Measurements from ENCODE around the gene KRTAP1-3.
"Not testable (repeated sequence)": the region's sequence is repeated elsewhere in the genome, so short reads cannot be mapped to it uniquely, and the experiment has no call there.

KRTAP1-3 gene

DNA sequence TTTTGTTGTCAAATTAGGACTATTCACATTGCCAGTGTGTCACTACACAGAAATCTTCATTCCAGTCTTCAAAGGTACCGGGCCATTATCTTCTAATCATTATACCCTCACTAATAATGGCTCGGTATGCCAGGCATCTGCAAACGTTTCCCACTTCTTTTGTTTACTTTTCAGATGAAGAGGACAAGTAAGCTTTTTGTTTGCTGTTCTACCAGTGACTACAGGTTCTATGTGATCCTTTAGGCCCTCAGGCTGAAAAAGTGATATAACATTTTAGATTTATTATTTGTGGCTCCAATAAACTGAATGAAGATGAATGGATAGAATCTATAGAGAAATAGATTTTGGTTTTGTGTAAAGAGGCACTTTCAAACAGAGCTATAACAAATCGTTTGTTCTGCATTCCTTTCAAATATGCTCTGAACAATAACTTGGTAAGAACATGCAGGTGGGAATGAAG is 25.3 kb downstream of the KRTAP1-3 start:
- no peak for DNase-seq

DNA sequence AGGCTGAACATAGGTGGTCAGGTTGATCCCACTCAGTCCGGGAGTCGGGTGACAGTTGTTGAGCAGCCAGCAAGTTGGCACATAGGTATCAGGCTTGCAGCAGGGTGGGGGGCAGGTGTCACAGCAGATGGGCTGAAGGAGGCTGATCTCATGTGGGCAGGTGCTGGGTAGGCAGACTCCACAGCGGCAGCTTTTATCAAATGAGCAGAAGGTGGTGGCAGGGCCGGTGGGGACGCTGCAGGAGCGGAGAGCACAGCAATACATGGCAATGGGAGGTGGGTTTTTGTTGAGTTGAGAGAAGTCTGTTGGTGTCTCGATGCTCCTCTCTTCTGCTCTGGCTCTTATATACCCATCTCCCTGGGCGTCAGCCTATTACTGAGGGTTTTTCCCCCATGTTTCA is 25.9 kb downstream of the KRTAP1-3 start, which contains the start of gene KRTAP3-1:
Gene KRTAP3-1 (minus strand): TSS at position 318 of the 400 bp plus-strand sequence. CDS start 54 bp downstream, at position 264.
- DNase-seq = no peak

- no peak for DNase-seq
These were observed 30.3 kb downstream of the KRTAP1-3 start for GRCh38 chr17:41004397-41004796.

DNA sequence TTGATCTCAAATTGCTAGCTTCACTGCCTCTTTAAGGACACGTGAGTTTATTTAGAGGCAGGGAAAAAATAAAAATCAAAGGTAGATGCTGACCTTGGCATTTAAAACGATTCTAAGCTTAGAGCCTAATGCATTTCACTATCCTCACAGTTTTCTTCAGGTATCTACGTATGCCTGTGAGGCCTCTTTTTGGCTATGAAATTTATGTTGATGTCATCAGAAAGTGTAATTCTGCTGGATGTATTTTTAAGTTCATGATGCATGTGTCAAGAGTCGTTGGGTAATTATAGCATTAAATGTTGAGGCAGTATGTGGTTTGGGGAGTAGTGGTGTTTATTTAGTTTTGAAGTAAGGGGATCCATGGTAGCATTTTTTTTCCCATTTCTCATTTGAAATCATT is 30.7 kb downstream of the KRTAP1-3 start:
- DNase-seq = no peak

- DNase-seq = no peak
These were observed 31.9 kb downstream of the KRTAP1-3 start for GRCh38 chr17:41002814-41003213.

DNA sequence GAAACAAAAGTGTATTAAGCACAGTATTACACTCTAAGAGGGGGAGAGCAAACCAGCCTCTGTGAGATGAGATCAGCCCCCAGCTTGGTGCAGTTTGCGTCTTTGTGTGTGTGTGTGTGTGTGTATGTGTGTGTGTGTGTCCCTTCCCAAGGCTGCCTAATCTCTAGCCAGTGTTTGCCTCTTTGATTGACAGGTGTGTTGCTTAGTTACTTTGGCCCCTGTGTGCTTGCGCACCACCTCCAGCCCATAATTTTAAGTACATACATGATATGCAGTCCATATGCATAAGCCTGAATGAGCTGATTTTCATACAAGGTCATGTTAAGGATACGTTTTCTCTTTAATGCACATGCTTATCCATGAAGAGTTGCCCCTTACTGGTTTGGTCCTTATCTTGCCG is 32.9 kb downstream of the KRTAP1-3 start:
- DNase-seq = no peak

GRCh38 chr17:40999563-40999962 is 35.1 kb downstream of the KRTAP1-3 start, which contains the start of gene KRTAP3-2:
TSS of gene KRTAP3-2 (minus strand) at chr17:40999906. CDS start at chr17:40999853, 53 bp downstream.
- not testable (repeated sequence) for DNase-seq

DNA sequence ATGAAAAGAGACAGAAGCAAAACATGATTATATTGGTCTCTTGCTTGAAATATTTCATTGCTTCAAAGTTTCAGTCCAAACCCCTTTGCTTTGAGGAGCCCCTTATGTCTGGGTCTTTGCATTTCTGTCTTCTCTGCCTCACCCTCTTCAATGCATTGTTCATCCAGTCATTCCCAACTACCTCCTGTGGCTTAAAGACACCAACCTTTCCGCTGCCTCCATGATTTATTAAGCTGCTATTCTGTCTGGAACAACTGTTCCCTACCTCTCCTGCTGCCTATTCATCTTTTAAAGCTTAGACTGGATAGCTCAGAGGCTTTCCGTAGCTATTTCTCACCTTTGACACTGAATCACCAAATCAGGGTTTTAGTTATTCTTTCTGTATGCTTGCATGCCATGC is 37.3 kb downstream of the KRTAP1-3 start:
- no peak for DNase-seq

DNA sequence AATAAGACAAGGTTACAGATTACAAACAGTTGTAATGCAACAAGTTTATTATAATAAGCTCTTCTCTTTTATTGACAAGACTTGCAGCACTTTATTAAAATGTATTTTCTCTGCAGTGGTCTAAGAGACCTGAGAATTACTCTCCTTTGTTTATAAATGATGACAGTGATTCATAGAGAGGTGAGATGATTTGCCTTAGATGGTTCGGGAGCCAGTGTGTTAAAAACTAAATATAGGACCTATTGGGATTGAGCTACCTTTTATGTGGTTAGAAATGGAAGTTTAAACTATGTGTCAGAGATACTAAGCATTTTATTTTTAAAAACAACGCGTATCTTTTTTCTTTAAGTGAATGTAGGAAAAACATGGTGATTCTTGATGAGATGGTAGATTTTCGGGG is 37.8 kb downstream of the KRTAP1-3 start:
- no peak for DNase-seq

DNA sequence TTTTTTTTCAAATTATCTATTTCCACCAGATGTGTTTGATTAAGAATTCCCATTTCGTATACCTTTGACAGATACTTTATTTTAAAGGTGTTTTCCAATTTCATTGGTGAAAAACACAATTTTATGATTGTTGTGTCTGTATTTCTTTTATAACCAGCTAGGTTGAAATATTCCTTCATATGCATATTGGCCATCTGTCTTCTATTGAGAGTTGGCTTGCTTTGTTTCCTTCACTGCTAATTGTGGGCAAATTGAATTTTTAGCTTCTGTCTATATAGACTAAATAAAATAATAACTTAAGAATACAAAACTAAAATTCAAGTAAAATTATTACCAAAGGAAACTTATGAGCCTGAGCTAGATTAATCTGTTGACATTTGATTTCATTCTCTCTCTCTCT is 39.6 kb downstream of the KRTAP1-3 start:
- DNase-seq = no peak

GRCh38 chr17:40993839-40994238 is 40.8 kb downstream of the KRTAP1-3 start, which contains the start of gene KRTAP3-3:
TSS of gene KRTAP3-3 (minus strand) at chr17:40994164. CDS start at chr17:40994097, 67 bp downstream.
- DNase-seq = no peak

DNA sequence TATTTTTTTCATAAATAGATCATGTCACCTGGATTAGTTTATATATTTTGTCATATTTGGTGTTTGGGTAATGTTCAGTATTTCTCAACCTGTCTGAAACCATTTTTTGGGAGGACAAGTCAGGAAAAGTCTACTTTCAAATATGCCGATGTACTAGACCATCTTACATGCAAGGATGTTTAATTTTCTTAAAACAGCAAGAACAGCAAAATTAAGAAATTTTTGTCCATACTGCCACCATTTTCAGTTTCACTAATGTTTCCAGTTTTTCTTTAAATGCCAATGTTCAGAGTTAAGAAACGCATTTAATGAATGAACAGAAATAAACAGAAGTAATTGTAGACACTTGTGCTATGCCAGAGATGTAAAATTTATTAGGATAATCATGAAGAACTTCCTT is 41.6 kb downstream of the KRTAP1-3 start:
- no peak for DNase-seq

DNA sequence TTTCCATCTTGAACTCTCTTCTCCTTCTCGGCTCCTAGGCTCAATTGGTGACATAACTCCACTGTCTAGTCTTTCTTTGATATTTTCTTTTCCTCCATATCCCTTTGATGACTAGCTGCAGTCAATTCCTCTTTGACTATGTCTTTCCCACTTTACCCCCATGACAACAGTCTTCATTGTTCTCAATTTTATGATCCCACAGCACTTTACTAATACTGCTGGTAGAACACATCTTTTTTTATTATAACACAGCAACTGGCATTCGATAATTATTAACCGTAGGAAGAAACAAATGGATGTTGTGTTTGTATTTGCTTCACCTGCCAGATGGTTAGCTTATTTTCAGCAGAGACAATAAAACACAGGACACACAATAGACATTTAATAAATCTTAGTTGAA is 42.0 kb downstream of the KRTAP1-3 start:
- DNase-seq = no peak

DNA sequence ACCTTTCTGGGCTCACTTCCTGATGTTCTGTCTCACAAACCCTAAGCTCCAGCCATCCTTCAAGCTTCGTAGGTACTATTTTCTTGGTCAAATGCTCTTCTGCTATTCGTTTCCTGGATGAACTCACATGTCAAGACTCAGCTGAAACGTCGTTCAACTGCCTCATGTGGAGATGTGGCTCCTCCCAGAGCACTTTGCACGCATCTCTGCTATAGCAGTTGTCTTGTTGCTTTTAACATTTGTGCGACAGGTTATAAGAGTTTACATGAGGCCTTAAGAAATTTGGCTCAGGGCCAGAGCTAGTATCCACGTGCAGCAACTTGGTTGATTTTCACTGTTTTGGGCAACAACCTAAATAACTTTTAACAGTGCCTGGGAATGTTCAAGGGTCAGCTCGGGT is 47.8 kb downstream of the KRTAP1-3 start:
- DNase-seq = no peak

DNA sequence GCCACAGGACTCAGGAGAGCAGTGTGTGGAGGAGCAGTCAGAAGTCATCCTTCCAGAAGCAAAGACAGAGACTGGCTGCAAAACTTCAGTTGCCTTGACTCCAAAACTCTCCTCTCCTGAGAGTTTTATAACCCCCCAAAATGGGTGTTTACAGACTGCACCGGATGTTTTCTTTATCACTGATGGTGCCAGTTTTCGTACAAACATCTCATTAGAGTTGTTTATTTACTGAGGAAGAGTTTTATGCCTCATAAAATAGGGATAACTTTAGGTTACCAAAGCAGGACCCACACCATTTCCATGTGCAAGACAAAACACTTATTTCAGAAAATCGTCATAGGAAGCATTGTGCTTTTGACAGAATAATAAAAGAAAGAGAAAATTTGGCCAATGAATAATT is 50.4 kb downstream of the KRTAP1-3 start, which contains the start of gene KRT40:
Gene KRT40 (minus strand): TSS at position 101 of the 400 bp plus-strand sequence. CDS start 53 bp downstream, at position 48.
- no peak for DNase-seq
